HepG2 (cell line): Measurements from ENCODE around the gene ALG11. TPM values are rescaled to one million over a fixed set of nuclear protein-coding genes. Genes with fewer than 3 reads are reported as not detected.

Source experiments
- ELF1 ChIP-seq: sonication (generic); formaldehyde crosslinking; IDR thresholded peaks from 2 replicates; pipeline ENCODE4 v1.4.0; 2020; ENCODE audit warnings: missing genetic modification reagents
- HDAC1 ChIP-seq: sonication (generic); formaldehyde crosslinking; IDR thresholded peaks from 2 replicates; pipeline ENCODE4 v1.5.1; 2020; ENCODE audit warnings: mild to moderate bottlenecking, missing genetic modification reagents
- IRX3 ChIP-seq: sonication (generic); formaldehyde crosslinking; IDR thresholded peaks from 2 replicates; pipeline ENCODE4 v1.8.1; 2023; ENCODE audit warnings: mild to moderate bottlenecking, low read depth, missing genetic modification reagents, borderline replicate concordance
- KAT7 ChIP-seq: IDR thresholded peaks from 2 replicates; pipeline ENCODE4 v1.6.1; 2018; ENCODE audit warnings: borderline replicate concordance, missing compliant biosample characterization
- MAX ChIP-seq: IDR thresholded peaks from 2 replicates; pipeline ENCODE4 v1.6.1; 2012; ENCODE audit warnings: inconsistent platforms
- NAIF1 ChIP-seq: sonication (generic); formaldehyde crosslinking; IDR thresholded peaks from 2 replicates; pipeline ENCODE4 v1.5.0; 2020; ENCODE audit warnings: mild to moderate bottlenecking, missing genetic modification reagents, borderline replicate concordance
- NRL ChIP-seq: sonication (generic); formaldehyde crosslinking; IDR thresholded peaks from 2 replicates; pipeline ENCODE4 v1.5.0; 2020; ENCODE audit warnings: missing genetic modification reagents, mild to moderate bottlenecking, moderate library complexity, borderline replicate concordance
- PAXIP1 ChIP-seq: sonication (generic); formaldehyde crosslinking; conservative IDR thresholded peaks from 2 replicates; pipeline ENCODE4 v1.4.0; 2020; ENCODE audit warnings: mild to moderate bottlenecking, missing genetic modification reagents, moderate library complexity
- SIX1 ChIP-seq: sonication (generic); formaldehyde crosslinking; IDR thresholded peaks from 2 replicates; pipeline ENCODE4 v1.4.0; 2020; ENCODE audit warnings: missing genetic modification reagents, borderline replicate concordance
- SOX13 ChIP-seq, 3 experiments: fragments of 450-650 bp in 1 of 3; sonication (generic) in 1 of 3; formaldehyde crosslinking in 1 of 3; IDR thresholded peaks in 2 of 3; conservative IDR thresholded peaks in 1 of 3; 2 replicates each; pipeline versions ENCODE4 v1.5.0 to v1.6.1; 2016 to 2020; ENCODE audit warnings: antibody characterized with exemption in 1 of 3, mild to moderate bottlenecking in 1 of 3, missing compliant biosample characterization in 1 of 3, missing genetic modification reagents in 1 of 3, moderate library complexity in 1 of 3
- SOX6 ChIP-seq, 2 experiments: fragments of 450-650 bp in 1 of 2; sonication (generic) in 1 of 2; formaldehyde crosslinking in 1 of 2; IDR thresholded peaks; 2 replicates each; pipeline versions ENCODE4 v1.4.0 to v1.6.1; 2017 to 2020; ENCODE audit warnings: antibody characterized with exemption in 1 of 2, mild to moderate bottlenecking in 1 of 2, missing genetic modification reagents in 1 of 2
- SRY ChIP-seq: sonication (generic); formaldehyde crosslinking; IDR thresholded peaks from 2 replicates; pipeline ENCODE4 v1.8.0; 2022; ENCODE audit warnings: mild to moderate bottlenecking, missing genetic modification reagents
- TFAP4 ChIP-seq: sonication (generic); IDR thresholded peaks from 2 replicates; pipeline ENCODE4 v1.6.1; 2016; ENCODE audit warnings: low read depth, borderline replicate concordance
- ZBTB4 ChIP-seq: sonication (generic); formaldehyde crosslinking; IDR thresholded peaks from 2 replicates; pipeline ENCODE4 v1.4.0; 2020; ENCODE audit warnings: missing genetic modification reagents, mild to moderate bottlenecking, borderline replicate concordance
- ZFP90 ChIP-seq: sonication (generic); formaldehyde crosslinking; IDR thresholded peaks from 2 replicates; pipeline ENCODE4 v1.8.0; 2022; ENCODE audit warnings: missing genetic modification reagents, mild to moderate bottlenecking, inconsistent platforms, borderline replicate concordance
- ZNF317 ChIP-seq: sonication (generic); formaldehyde crosslinking; IDR thresholded peaks from 2 replicates; pipeline ENCODE4 v1.5.0; 2020; ENCODE audit warnings: mild to moderate bottlenecking, missing genetic modification reagents
- ZNF501 ChIP-seq: sonication (generic); formaldehyde crosslinking; IDR thresholded peaks from 2 replicates; pipeline ENCODE4 v1.5.1; 2020; ENCODE audit warnings: mild to moderate bottlenecking, moderate library complexity, missing genetic modification reagents
- ZNF7 ChIP-seq: IDR thresholded peaks from 2 replicates; pipeline ENCODE4 v1.6.1; 2016; ENCODE audit warnings: missing biosample characterization, missing genetic modification reagents
- ZNF703 ChIP-seq: sonication (generic); formaldehyde crosslinking; IDR thresholded peaks from 2 replicates; pipeline ENCODE4 v1.5.1; 2020; ENCODE audit warnings: missing genetic modification reagents, mild to moderate bottlenecking, moderate library complexity, borderline replicate concordance
- polyA plus RNA-seq, 8 experiments: library from polyadenylated mRNA; depleted of rRNA in 3 of 8; stranded (reverse) in 7 of 8; unstranded in 1 of 8; fragments of >200 nt; fragmentation: Illumina TruSeq in 4 of 8; extraction: Trizol in 4 of 8; gene quantifications; 2 replicates each; pipeline versions ENCODE4 v1.2.1 to v1.2.3, GENCODE V29; 2011 to 2016; ENCODE audit warnings: low read depth in 4 of 8, missing spikeins in 1 of 8, mixed read lengths in 1 of 8; ENCODE audit not compliant: insufficient read depth in 1 of 8
- total RNA-seq, 5 experiments: library from RNA; depleted of rRNA; stranded (reverse); fragments of >200 nt; fragmentation: Illumina TruSeq; extraction: Trizol; gene quantifications; 2 replicates each; pipeline ENCODE4 v1.2.3, GENCODE V29; 2016; ENCODE audit warnings: low read depth in 1 of 5

The ALG11 gene
- total and polyA plus RNA-seq, 2 of the 13 experiments (the other 11 are each of a cell fraction or from before 2014, with no cell fraction given) = 14.7 to 27.9 TPM

GRCh38 chr13:51971520-51972426 lies 40.4 kb upstream of the ALG11 start (continued):
- TF ChIP-seq ZBTB4 (peak; percentile 64; the same call in 1 of the 2 replicates), ELF1 (CRISPR knock-in tag) (peak; percentile 61), ZNF703 (0 out of 2 replicates have a peak, but pooled peaks have one; percentile 22), HDAC1 (CRISPR knock-in tag) (peak; percentile 42; the same call in 1 of the 2 replicates), ZNF501 (0 out of 2 replicates have a peak, but pooled peaks have one; percentile 21), SIX1 (CRISPR knock-in tag) (peak; percentile 96; the same call in 1 of the 2 replicates), SRY (CRISPR knock-in tag) (peak; percentile 84; the same call in 1 of the 2 replicates), IRX3 (no peak), ZNF317 (CRISPR knock-in tag) (0 out of 2 replicates have a peak, but pooled peaks have one; percentile 37), NAIF1 (CRISPR knock-in tag) (no peak), SOX6 (IDR thresholded peaks at IDR 0.05) (no peak), SOX6 (CRISPR knock-in tag; IDR thresholded peaks at IDR 0.05) (peak; percentile 96), NRL (CRISPR knock-in tag) (peak; percentile 62; the same call in 1 of the 2 replicates), ZNF7 (CRISPR knock-in tag) (no peak), PAXIP1 (CRISPR knock-in tag) (peak; percentile 74), ZFP90 (CRISPR knock-in tag) (no peak), SOX13 (IDR thresholded peaks at IDR 0.05) (peak; percentile 51; the same call in 1 of the 2 replicates), SOX13 (CRISPR knock-in tag; conservative IDR thresholded peaks at IDR 0.05 in 1 of 2, IDR thresholded peaks at IDR 0.05 in 1 of 2) (peak in 1 of 2 experiments; percentile 92; a peak in 2 of 4 replicates), MAX (no peak), KAT7 (CRISPR knock-in tag) (0 out of 2 replicates have a peak, but pooled peaks have one; percentile 39), TFAP4 (peak; percentile 62; the same call in 1 of the 2 replicates)
